Cerebellar nuclear complex (tissue), 1 donor: ENCODE results near the gene UPK3A.
"Not testable (repeated sequence)": the region's sequence is repeated elsewhere in the genome, so short reads cannot be mapped to it uniquely, and the experiment has no call there.

Source experiments
- DNase-seq, 2 experiments: peaks; one replicate each; lab custom pipeline; 2025; lab: John Stamatoyannopoulos, UW

The UPK3A gene

GRCh38 chr22:45257941-45258340 lies 26.8 kb upstream of the UPK3A start:
- not testable (repeated sequence) for DNase-seq

GRCh38 chr22:45259754-45260394 lies 24.9 kb upstream of the UPK3A start:
- no peak for DNase-seq

GRCh38 chr22:45260395-45260759 lies 24.4 kb upstream of the UPK3A start:
- not testable (repeated sequence) for DNase-seq

GRCh38 chr22:45261407-45262088 lies 23.2 kb upstream of the UPK3A start:
- no peak for DNase-seq

GRCh38 chr22:45262195-45262930 lies 22.4 kb upstream of the UPK3A start:
- DNase-seq, result no peak

- DNase-seq, result no peak
Measured at GRCh38 chr22:45262931-45263462, 21.8 kb upstream of the UPK3A start.

- DNase-seq, result no peak
Measured at GRCh38 chr22:45263463-45264269, 21.1 kb upstream of the UPK3A start.

GRCh38 chr22:45265535-45265934 lies 19.2 kb upstream of the UPK3A start:
- no peak for DNase-seq

- DNase-seq, result no peak
Measured at GRCh38 chr22:45268167-45268957, 16.4 kb upstream of the UPK3A start.

- no peak for DNase-seq
Measured at GRCh38 chr22:45268958-45269844, 15.5 kb upstream of the UPK3A start.

GRCh38 chr22:45270095-45271020 lies 14.4 kb upstream of the UPK3A start:
- no peak for DNase-seq

GRCh38 chr22:45271667-45272201 lies 13.0 kb upstream of the UPK3A start:
- no peak for DNase-seq

- DNase-seq, result no peak
Measured at GRCh38 chr22:45272498-45272897, 12.3 kb upstream of the UPK3A start.

- no peak for DNase-seq
Measured at GRCh38 chr22:45273452-45274075, 11.2 kb upstream of the UPK3A start.

GRCh38 chr22:45276507-45277105 lies 8.1 kb upstream of the UPK3A start:
- no peak for DNase-seq

- DNase-seq, result not testable (repeated sequence)
Measured at GRCh38 chr22:45277720-45278119, 7.0 kb upstream of the UPK3A start.

- no peak for DNase-seq
Measured at GRCh38 chr22:45278125-45278524, 6.6 kb upstream of the UPK3A start.

GRCh38 chr22:45280587-45280980 lies 4.2 kb upstream of the UPK3A start:
- DNase-seq, result no peak
